Heart left ventricle (tissue), 13 donors: Measurements from ENCODE around the gene ARHGEF28.

Experiments
- CTCF ChIP-seq, 12 donors: fragments of 200-600 bp; sonication (generic) in 4 of 12; IDR thresholded peaks; one replicate each; pipeline versions ENCODE4 v1.5.0 to v1.8.0; 2018 to 2022; ENCODE audit warnings: antibody characterized with exemption in 12 of 12, mild to moderate bottlenecking in 5 of 12
- POLR2A ChIP-seq, 2 donors: fragments of 450-650 bp; IDR thresholded peaks; one replicate each; pipeline ENCODE4 v1.6.1; 2017; ENCODE audit warnings: antibody characterized with exemption in 2 of 2, mild to moderate bottlenecking in 2 of 2, moderate library complexity in 2 of 2
- donor health status: ischemic (EF 13 %, LVEDD 7.1; RV severe dilation, severe dysfunction).
- donor health status: DM: no; HTN: yes; CAD: no.
- donor health status: DM: no; HTN: no; CAD: no.
- donor health status: ischemic (EF 25% LVEDD 6.9; RV normal size, moderate dysfunction).
- donor health status: ischemic (EF 25% LVEDD 5.7; RV mildly dilated, moderate dysfunction).
- donor health status: ischemic (EF 35%, LVEDD 5.7; RV mildly dilated, moderate dysfunction).
- donor health status: nonischemic (EF 11% LVEDD 7.7; RV severe dilation, severe dysfunction).
- donor health status: DM: yes; HTN: yes; CAD: no.
- donor health status: PGD.
- donor health status: ischemic (EF 29% LVEDD 5.4; RV normal size, mild dysfunction).
- donor health status: nonischemic (EF 23%, LVEDD 6.1; RV moderate dilation, normal function).

GRCh38 chr5:73960426-73960825 lies 334.4 kb downstream of the ARHGEF28 start:
- TF ChIP-seq CTCF (IDR thresholded peaks at IDR 0.05) (no peak), POLR2A (IDR thresholded peaks at IDR 0.05) (no peak)
